ENCODE results near the gene TSKU.

Gene TSKU

DNA sequence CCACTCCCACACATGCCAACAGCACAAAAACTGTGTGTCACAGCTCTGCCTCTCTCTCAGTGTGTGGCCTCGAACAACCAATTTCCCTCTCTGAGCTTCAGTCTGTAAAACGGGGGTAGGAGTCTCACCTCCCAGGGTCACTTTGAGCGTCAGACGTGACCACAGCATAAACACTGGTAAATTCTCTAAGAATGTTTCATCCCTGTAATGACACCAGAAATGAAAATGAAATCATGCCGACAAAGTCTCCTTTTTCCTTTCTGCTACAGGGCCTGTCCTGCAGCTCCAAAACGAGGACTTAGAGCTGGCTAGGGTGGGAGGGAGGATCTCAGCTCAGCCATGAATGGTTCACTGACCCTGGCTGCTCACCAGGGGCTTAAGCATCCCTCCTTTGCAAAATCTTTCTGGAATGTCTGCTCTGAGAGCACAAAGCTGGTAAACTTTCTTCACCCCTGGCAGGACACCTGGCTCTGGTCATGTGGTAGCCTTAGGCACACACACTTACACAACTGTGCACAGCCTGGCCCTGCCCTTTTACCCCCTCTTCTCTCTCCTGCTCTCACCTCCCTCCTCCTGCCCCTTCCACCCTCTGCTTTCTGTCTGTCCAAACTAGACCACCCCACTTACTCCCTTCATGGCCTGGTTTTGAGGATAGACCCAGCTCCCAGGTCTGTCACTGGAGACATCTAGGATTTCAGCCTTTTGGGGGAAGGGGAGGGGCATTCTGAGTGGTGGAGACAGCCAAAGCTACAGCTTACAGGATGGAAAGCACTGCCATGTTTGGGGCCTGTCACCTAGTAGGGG is 12.3 kb upstream of the TSKU start:
- DNase-seq (ENCODE audit: low read depth in 2 of 2) = no peak

DNA sequence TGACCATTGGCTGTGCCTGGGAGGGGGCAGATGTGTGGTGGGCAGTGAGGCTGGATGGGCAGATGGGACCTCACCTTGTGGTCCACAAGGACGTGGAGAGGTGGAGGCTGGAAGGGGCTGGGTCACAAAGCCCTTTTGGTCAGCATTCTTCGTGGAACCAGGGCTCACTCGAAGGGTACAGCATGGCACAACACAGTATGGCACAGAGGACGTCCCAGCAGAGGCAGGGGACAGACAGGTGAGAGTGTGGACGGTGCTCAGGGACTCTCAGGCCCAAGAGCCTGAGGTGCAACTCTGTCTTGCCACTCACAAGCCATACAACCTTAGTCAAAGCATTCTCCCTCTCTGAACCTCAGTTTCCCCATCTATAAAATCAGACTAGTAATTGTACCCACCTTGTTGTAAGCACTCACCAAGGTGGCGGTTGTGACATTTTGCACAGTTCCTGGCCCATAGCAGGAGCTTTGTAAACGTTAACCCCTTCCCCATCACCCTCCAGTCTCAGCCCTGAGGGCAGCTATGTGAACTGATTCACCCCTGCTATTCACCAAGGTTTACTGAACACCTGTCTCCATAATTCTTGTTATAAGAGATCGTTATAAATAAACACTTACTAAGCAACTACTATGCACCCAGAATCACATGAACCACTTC is 11.6 kb upstream of the TSKU start:
- no peak for DNase-seq (ENCODE audit: low read depth in 2 of 2)

DNA sequence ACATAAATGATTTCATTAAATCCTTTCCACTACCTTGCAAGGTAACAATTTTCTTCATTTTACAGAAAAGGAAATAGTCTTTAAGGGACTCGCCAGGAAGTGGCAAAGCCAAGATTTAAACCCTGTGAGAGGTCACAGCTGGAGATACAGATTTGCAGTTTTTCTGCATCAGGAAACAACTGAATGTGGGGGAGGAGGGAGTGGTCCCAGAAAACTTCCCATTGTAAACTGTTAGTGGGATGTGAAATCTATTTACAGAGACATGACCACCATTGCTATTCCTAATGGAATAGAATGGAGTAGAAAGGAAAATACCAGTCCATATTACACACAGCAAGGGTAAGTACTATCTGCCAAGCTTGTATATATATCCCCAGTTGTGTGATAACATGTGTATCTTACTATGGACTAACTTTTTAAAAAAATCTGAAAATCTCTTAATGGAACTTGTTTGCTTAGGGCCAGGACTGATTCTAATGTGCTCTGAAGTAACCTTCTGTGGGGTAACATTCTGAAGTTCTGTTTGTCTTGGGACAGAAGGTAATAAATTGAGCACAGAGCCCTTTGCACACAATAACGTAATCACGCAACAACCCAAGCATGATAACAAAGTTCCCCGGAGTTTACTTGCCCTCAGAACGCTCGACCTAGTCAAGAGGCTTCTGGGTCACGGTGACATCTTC is 10.9 kb upstream of the TSKU start:
- no peak for DNase-seq (ENCODE audit: low read depth in 2 of 2)

DNA sequence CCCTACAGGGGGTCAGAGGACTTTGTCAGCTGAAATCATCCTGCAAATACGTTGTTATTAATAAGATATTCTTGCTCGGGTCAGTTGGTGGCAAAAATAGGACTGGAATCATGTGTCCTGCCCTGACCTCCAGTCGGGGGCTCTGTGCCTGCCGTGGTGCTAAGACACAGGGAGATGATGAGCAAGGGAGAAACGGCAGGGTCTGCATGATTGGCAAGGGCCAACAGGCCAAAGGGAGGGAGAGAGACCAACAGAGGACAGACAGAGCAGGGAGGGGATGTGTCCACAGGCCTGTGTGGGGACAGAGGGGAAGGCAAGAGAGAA is 10.4 kb upstream of the TSKU start:
- no peak for DNase-seq (ENCODE audit: low read depth in 2 of 2)

DNA sequence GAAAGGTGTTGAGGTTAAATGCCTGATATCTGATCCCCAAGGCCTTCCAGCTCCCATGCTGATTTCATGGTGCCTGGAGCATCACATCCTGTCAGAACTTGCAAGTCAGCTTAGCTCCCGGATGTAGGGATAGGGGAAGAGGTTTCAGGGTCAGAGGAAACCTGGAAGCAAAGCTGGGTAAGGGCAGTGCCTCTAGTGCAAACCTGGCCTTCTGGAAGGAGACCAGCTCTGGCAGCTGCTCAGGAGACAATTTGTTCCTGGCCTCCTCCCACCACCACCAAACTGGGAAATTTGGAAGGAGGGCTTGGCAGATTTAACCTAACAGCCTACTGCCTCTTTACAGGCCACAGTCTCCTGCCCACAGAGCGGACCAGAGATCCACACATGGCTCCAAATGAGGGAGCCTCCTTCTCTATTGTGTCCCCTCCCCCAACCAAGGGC is 9.2 kb upstream of the TSKU start:
- no peak for DNase-seq (ENCODE audit: low read depth in 2 of 2)

DNA sequence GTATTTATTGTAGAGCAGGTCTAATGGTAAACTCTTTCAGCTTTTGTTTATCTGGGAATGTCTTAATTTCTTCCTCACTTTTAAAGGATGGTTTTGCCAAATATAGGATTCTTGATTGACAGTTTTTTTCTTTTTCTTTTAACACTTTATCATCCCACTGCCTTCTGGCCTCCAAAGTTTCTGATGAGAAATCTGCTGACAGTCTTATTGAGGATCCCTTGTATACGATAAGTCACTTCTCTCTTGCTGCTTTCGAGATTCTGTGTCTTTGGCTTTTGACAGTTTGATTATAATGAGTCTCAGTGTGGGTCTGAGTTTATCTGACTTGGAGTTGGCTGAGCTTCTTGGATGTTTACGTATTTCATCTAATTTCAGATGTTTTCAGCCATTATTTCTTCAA is 6.7 kb upstream of the TSKU start:
- no peak for DNase-seq (ENCODE audit: low read depth in 2 of 2)

DNA sequence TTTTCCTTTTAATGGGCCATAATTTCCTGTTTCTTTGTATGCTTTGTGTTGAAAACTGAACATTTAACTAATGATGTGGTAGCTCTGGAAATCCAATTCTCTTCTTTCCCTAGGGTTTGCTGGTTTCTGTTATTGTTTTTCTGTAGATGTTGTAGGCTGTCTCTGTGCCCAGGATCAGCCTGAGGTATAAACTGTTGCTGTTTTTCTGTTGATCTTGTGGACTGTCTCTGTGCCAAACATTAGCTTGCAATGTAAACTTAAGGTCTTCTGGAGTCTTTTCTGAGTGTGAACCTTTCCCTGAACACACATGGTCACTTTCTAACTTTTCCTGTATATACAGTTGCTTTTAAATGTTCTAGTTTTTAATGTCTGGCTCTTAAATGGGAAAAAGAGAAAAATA is 5.9 kb upstream of the TSKU start:
- no peak for DNase-seq (ENCODE audit: low read depth in 2 of 2)

DNA sequence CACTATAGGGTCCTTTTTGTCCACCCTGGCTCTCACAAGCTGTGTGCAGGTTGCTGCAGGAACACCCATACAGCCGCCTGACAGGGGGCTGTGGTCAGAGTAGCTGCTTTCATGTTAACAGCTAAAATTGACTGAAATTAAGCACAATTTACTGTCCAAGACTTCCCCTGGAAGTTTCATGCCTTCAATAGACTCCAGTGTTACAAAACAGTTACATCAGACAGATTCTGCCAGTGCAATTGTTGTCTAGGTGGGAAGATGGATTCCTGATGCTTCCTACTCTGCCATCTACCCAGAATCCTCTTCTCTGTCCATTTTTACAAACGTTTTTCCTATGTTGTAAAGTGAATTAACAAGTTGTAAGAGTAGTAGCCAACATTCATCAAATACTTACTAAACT is 5.3 kb upstream of the TSKU start:
- DNase-seq (ENCODE audit: low read depth in 2 of 2) = no peak

DNA sequence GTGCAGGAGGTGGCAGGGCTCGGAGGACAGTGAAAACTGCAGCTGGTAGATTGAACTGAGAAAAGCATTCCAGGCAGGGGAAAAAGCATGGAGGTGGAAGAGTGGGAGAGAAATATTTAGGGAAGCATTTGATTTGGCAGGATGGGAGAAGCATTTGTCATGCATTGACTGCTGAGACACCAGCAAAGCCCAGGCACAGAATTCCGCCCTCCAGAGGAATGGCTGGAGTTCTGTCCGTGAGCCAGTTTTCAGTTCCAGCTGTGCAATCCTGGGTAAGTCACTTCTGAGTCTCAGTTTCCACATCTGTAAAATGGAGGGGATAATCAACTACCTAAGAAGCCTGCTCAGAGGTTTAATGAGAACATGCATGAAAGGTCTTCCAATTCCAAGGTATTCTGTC is 4.3 kb upstream of the TSKU start:
- no peak for DNase-seq (ENCODE audit: low read depth in 2 of 2)

DNA sequence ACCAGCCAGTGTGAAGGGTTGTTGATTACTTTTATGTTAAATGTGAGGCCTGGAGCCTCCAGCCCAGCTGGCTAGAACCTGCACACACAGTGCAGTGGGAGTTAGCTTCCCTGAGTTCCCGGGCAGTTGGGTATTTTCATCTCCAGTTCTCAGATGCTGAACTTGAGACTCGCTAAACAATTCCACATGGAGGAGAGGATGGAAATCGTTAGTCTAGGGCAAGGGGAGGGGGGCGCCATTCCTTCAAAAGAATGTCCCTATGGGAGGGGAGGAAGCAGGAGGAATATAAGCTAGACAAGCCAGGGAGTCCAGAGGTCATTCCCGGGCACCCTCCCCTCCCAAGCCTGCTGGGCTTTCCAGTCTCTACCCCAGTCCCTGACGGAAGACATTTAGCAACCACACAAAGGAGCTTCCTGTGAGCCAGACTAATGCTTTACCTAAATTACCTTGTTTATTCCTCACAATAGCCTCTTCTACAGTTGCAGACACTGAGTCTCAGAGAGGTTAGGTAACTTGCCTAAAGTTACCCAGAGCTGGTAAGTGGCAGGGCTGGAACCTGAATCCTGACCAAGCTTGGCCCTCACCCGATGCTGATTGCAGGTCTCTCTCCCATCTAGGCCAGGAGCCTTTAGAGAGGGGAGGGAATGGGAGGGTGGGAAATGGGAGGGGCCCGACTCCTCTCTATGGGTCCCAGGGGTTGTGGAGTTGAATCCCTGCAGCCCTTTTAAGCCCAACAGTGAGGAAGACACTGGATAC is 1.9 kb upstream of the TSKU start:
- DNase-seq (ENCODE audit: low read depth in 2 of 2) = no peak

DNA sequence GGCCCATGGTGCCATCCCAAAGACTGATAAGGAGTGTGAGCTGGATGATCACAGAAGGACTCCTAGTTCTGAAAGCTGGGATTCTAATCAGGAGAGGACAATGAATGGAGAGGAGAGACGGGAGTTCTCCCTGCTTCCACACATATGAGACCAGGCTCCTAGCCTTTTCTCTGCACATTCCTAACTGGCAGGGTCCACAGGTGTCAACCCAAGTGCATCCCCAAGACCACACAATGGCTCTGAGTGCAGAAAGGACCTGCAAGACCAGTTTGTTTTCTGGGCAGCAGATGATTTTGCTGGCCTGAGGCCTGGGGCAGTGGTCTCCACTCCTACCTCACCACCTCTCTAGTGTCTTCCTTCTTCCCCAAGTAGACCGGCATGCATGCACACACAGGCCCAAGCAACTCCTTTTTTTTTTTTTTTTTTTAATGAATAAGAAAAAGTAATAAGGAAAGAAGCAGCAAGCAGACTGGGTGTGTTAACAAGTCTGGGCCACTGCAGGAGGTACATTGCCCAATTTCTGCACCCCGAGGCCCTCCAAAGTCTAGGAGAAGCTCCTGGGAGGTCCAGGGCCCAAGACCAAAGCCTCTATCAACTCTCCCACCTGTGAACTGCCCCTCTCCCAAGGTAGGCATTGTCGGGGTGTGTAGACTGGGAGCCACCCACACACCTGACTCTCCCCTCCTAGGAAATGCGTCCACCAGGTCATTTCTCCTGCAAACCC is 1.2 kb upstream of the TSKU start:
- DNase-seq (ENCODE audit: low read depth in 2 of 2) = no peak

DNA sequence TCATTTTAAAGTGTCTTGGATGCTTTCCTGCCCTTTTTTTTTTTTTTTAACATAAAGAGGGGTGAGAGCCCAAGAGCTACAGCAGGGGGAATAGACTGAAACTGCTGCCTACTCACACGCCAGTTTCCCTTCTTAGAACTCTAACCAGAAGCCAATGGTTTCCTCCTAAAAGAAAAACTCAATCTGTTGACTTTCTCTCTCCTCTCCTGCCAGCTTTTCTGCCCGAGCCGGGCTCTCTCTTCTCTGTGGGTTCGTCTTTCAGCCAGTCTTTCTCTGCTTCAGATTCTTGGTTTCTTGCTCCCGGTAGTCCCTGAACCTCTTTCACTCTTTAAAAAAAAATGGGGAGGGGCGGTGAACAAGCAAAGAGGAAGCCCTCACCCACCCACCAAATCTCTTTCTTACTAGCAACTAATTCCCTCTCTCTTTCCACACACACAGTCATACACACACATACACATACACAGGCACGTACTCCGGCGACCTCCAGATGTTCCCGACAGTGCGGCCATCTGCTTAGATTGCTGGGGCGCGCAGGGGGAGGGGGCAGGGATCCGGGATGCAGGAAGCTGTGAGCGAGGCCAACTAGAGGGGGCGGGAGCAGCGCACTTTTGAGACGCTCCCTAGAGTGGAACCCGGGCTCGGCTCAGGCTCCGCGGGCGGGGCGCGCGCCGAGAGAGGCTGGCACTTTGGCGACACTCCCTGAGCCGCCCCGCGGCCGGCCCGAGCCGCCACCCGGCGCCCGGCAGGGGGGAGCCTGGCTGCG is 444 bp upstream of the TSKU start:
- no peak for DNase-seq (ENCODE audit: low read depth in 2 of 2)

DNA sequence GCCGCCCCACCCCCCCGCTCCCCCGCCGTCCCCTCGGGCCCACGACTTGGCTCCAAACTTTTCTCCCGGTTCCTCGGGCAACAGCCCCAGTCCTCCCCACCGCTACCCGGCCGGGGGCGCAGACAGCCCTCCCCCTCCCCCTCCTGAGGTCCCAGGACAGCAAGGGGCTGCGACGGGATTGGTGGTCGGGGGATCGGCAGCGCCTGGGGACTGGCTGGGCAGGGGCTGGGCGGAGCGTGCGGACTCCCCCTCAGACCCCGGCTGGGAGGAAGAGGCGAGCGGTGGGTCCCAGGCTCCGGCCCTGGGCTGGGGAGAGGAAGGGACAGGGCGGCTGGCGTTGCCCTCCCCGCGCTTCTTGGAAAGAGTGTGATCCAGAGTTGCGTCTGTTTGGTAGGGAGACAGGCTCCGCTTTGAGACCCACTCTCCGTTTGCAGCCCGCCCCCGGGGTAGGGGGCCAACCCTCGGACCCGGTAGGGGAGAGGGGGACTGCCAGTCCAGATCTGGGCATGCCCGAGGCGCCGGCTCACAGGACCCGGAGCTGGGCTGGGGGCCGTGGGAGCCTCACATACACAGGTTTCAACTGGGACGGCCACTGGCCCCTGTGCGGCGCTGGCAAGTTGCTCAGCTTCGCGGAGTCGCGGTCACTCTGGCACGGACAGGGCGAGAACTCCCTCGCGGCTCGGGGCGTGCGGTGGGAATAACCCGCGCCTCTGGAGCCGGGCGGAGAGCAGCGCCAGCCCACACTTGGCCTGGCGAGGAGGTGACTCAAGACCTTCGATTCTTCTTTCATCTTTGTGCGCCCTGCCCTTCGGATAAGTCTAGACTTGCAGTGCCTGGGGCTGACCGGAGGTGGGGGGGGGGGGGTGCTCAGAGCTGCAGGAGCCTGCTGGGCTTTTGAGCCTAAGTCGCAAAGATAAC is 999 bp downstream of the TSKU start:
- DNase-seq (ENCODE audit: low read depth in 2 of 2) = no peak

DNA sequence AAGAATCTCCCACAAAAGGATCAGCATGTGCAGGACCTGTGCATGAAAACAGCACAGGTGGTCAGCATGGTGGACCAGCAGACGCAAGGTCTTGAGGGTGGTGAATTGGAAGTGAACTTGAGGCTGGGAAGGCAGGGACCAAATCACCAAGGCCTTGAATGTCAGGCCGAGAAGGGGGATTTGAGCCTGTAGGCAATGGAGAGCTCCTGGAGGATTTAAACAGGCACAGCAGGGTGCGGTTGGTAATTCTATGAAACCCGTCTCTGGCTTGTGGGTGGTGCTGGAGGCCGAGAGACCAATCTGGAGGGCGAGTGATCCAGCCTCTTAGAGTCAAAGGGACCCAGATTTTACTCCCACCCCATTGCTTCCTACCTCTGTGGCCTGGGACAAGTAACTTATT is 2.4 kb downstream of the TSKU start:
- no peak for DNase-seq (ENCODE audit: low read depth in 2 of 2)

DNA sequence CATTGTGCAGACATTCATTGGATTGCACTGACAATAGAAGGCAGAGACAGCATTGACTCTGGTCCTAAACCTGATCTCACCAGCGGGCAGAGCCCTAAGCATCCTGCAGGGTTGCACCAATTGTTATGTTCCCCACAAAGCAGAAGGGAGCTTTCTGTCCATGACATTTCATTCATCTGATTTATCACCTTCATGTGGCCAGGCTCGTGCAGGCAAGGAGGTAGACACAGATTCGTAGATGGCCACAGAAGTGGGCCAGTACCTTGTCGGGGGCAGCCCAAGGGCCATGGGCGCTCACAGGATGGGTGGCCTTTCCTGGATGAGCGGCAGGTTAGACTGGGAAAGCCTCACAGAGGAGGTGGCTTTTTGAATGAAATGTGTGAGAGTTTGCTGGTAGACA is 2.9 kb downstream of the TSKU start:
- DNase-seq (ENCODE audit: low read depth in 2 of 2) = no peak

DNA sequence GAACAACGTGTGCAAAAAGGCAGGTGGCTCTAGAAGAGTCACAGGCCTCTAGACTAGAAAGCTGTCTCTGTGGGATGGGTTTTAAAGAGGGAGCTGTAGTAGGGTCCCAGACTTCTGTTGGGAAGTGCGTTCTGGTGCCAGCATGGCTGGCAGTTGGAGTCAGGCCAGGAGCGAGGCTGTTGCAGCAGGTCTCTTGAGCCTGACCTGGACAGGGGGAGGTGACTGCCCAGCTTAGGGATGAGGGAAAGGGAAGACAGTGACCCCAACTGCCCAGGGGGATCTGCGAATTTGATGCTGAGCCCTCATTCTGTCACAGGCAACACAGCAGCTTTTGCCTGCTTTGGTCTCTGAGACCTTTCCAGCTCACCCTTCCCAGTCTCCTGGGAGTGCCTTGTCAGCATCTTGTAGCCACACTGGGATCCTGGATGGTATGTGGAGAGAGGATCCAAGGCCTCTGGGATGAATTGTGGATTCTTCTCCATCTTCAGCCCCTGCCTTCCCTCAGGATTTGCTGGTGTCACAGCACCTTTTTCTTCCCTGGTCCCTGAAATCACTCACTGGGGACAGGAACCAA is 3.4 kb downstream of the TSKU start:
- no peak for DNase-seq (ENCODE audit: low read depth in 2 of 2)

DNA sequence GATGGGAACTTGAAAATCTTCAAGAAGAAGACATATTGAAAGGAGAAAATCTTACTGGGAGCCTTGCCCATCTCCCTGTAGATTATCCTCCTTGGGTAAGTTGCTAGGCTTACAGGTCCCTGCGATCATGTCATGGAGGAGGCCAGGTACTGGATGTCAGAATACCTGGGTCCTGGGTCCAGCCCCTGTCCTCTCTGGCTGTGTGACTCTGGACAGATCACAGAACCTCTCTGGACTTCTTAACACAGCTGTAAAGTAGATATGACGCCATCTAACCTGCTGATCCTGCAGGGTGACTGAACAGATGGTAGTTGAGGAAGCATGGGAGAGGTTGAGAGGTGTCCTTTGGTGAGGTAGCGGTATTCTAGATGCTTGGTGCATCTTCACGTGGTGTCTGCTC is 4.1 kb downstream of the TSKU start:
- DNase-seq (ENCODE audit: low read depth in 2 of 2) = no peak

DNA sequence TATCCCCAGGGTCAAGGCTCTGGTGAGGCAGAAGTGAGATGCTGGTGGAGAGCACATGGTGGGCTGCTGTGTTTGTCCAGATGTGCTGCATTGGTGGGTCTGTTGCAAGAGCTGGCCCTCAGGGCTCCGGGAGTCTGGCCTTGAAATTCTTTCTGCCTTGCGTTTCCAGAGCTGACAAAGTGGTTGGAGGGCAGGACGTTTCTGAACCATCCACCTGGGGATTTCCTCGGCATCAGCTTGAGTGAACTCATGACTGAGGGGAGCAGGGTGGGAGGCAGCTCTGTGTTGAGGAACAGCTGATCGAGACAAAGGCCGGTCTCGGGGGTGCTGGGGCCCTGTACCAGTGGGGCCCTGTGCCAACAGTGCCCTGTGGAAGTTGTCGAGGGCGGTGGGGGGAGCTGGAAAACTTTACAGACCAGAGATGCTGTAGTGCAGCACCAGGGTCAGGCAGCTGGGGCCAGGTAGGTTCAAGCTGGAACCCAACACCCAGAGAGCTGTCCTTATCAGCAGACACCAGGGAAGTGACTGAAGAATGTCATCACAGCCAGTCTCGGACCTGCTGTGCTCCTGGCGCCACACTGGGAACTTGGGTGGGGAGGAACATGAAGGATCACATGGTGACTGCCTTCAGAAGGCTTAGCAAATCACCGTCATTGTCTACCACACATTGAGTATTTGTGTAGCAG is 4.9 kb downstream of the TSKU start:
- no peak for DNase-seq (ENCODE audit: low read depth in 2 of 2)

Data from stimulated activated CD8-positive, alpha-beta memory T cell treated with anti-CD3 and anti-CD28 coated beads, Interleukin-7, amount 100 ng/mL, for 1 hour (primary cell).